OCI-LY7 (cell line): ENCODE measurements around the gene IZUMO4. TPM values are rescaled to one million over a fixed set of nuclear protein-coding genes. Genes with fewer than 3 reads are reported as not detected.
A peak's percentile ranks its signal among the peaks of the same experiment; 100 is the strongest.

Experiments
- BruUV-seq: library from RNA; stranded (reverse); fragments of 400-500 nt; replicated peaks from 2 replicates; lab custom pipeline; 2021; lab: Mats Ljungman, UMichigan
- CTCF ChIA-PET: fragments of 300-600 bp; sonication (Branson Sonifier 250); formaldehyde crosslinking; loops from one replicate; lab custom pipeline; 2022; ENCODE audit warnings: antibody characterized with exemption; ENCODE audit not compliant: unreplicated experiment; lab: Charles Lee
- POLR2A ChIA-PET: fragments of 300-600 bp; sonication (Branson Sonifier 250); formaldehyde crosslinking; loops from one replicate; lab custom pipeline; 2022; ENCODE audit warnings: antibody characterized with exemption; lab: Charles Lee
- DNase-seq: peaks from one replicate; pipeline ENCODE4 v3.0.0-alpha.2; 2015; ENCODE audit warnings: low spot score
- H2AFZ ChIP-seq: fragments of 200-600 bp; sonication (generic), shearing (Covaris generic); 2 replicates; pipeline ENCODE4 v1.6.1; 2014; ENCODE audit warnings: mild to moderate bottlenecking, antibody characterized with exemption, low read length, moderate library complexity
- H3K27ac ChIP-seq: fragments of 200-600 bp; sonication (generic); 2 replicates; pipeline ENCODE4 v1.5.1; 2014; ENCODE audit warnings: mixed run types, low read depth, mild to moderate bottlenecking, moderate library complexity, low read length, inconsistent platforms; ENCODE audit not compliant: poor library complexity, severe bottlenecking
- H3K36me3 ChIP-seq: fragments of 200-600 bp; sonication (generic); 2 replicates; pipeline ENCODE4 v1.6.1; 2014; ENCODE audit warnings: mild to moderate bottlenecking, antibody characterized with exemption, low read length, moderate library complexity, mixed read lengths; ENCODE audit not compliant: insufficient read depth
- H3K4me1 ChIP-seq: fragments of 200-600 bp; sonication (generic); 2 replicates; pipeline ENCODE4 v1.5.1; 2014; ENCODE audit warnings: mild to moderate bottlenecking, low read length; ENCODE audit not compliant: insufficient read depth, poor library complexity, severe bottlenecking
- H3K4me2 ChIP-seq: fragments of 200-600 bp; sonication (generic); 2 replicates; pipeline ENCODE4 v1.6.1; 2014; ENCODE audit warnings: mild to moderate bottlenecking, low read length
- H3K4me3 ChIP-seq: fragments of 200-600 bp; sonication (generic); 2 replicates; pipeline ENCODE4 v1.5.1; 2014; ENCODE audit warnings: mild to moderate bottlenecking, low read depth, low read length; ENCODE audit not compliant: poor library complexity, severe bottlenecking
- H3K79me2 ChIP-seq: fragments of 200-600 bp; sonication (generic); 2 replicates; pipeline ENCODE4 v1.6.1; 2016; ENCODE audit warnings: low read depth, mild to moderate bottlenecking, low read length, moderate library complexity, mixed read lengths; ENCODE audit not compliant: insufficient read depth
- H3K9me2 ChIP-seq: fragments of 200-600 bp; sonication (generic); 2 replicates; pipeline ENCODE4 v1.6.1; 2016; ENCODE audit warnings: mild to moderate bottlenecking, low read length, mixed read lengths; ENCODE audit not compliant: insufficient read depth
- H3K9me3 ChIP-seq: fragments of 200-600 bp; sonication (generic); 2 replicates; pipeline ENCODE4 v1.6.1; 2014; ENCODE audit warnings: mild to moderate bottlenecking, mixed run types, low read length, mixed read lengths
- H4K20me1 ChIP-seq: fragments of 200-600 bp; sonication (generic); 2 replicates; pipeline ENCODE4 v1.6.1; 2014; ENCODE audit warnings: mild to moderate bottlenecking, antibody characterized with exemption, low read length, moderate library complexity, mixed read lengths; ENCODE audit not compliant: insufficient read depth
- EZH2phosphoT487 ChIP-seq: fragments of 200-600 bp; sonication (generic); IDR thresholded peaks from 2 replicates; pipeline ENCODE4 v1.6.1; 2018; ENCODE audit warnings: low read depth, borderline replicate concordance, mild to moderate bottlenecking, mixed run types, antibody characterized with exemption, low read length, moderate library complexity, mixed read lengths
- intact Hi-C: fragments of 100-400 bp; cut with micrococcal nuclease; formaldehyde crosslinking; loops from one replicate; pipeline ENCODE4 v1.10.0; 2022; ENCODE audit not compliant: unreplicated experiment
- total RNA-seq, 2 experiments: library from RNA; depleted of rRNA in 1 of 2; stranded (reverse); fragments of >200 nt in 1 of 2; shearing (Covaris generic) in 1 of 2; gene quantifications; 2 replicates each; pipeline ENCODE4 v1.2.3, GENCODE V29; 2014 to 2022
- TF ChIP-seq, protein P1 (sequence below): fragments of 200-600 bp; sonication (generic); conservative IDR thresholded peaks from 2 replicates; pipeline ENCODE4 v1.5.1; 2014; ENCODE audit warnings: mild to moderate bottlenecking, antibody characterized with exemption, low read length, moderate library complexity, mixed read lengths

IZUMO4 gene
- total RNA-seq, 2 experiments from 2014 or later = 7.3 to 12.9 TPM

DNA sequence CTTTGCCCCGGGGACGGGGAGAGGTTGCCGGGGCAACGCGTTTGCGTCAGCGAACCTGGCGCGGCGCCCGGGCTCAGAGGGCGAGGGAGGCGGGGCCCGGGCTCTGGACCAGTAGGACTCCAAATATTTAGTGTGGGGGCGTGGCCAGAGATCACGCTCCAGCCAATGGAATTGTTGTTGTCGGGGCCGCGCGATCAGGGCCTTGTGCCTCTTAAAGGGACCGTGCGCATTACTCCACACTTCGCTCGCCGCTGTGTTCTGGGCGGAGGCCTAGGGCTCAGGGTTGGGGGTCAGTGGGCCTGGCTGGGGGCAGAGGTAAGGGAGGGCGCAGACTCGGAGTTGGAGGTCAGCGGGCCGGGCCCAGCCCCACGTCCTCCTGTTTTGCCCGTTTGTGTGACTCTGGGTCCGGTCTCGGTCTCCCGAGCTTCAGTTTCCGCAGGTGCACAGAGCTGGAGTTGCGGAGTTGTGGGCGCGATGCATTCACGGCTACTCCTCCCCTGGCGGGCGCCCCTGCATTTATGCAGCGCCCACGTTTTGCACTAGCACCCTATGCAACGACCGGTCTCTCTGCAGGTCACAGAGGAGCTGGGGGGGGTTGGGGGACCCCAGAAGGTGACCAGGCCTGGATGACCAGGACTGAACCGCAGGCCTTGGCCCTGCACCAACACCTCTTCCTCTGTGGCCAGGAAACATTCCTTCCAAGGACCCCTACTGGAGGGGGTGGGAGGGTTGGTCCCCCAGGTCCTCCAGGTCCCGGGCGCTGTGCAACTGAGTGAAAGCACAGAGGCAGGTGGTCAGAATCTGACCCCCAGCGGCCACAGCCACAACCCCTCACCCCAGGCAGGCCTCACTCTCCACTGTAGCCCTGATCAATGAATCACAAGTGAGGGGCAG, 35.0 kb upstream of the IZUMO4 start:
- Histone ChIP-seq H3K4me2 (peak overlapping the region; percentile 96), H4K20me1 (no peaks in the 10 kb centered on the region), H2AFZ (peak overlapping the region; percentile 25; the same call in 1 of the 2 replicates), H3K9me3 (no peaks in the 10 kb centered on the region), H3K9me2 (no peaks in the 10 kb centered on the region), H3K4me1 (peaks cover 65% of the 10 kb centered on the region), H3K79me2 (no peaks in the 10 kb centered on the region; the same call in 1 of the 2 replicates), H3K4me3 (peak overlapping the region; percentile 80), H3K36me3 (no peaks in the 10 kb centered on the region), H3K27ac (peak overlapping the region; percentile 73)
- ChIA-PET CTCF (no interaction called here), POLR2A (interaction anchor here (1.0 to 1.6 kb wide), 2 partner anchors 9 to 19 kb away, joined by 3 to 4 read pairs; no protein-coding TSS in a partner anchor)
- BruUV-seq = no TSS peak
- TF ChIP-seq, protein P1, sequence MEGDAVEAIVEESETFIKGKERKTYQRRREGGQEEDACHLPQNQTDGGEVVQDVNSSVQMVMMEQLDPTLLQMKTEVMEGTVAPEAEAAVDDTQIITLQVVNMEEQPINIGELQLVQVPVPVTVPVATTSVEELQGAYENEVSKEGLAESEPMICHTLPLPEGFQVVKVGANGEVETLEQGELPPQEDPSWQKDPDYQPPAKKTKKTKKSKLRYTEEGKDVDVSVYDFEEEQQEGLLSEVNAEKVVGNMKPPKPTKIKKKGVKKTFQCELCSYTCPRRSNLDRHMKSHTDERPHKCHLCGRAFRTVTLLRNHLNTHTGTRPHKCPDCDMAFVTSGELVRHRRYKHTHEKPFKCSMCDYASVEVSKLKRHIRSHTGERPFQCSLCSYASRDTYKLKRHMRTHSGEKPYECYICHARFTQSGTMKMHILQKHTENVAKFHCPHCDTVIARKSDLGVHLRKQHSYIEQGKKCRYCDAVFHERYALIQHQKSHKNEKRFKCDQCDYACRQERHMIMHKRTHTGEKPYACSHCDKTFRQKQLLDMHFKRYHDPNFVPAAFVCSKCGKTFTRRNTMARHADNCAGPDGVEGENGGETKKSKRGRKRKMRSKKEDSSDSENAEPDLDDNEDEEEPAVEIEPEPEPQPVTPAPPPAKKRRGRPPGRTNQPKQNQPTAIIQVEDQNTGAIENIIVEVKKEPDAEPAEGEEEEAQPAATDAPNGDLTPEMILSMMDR = 0 out of 2 replicates have a peak, but pooled peaks have one; percentile 27
- TF ChIP-seq EZH2phosphoT487 = no peak
- intact Hi-C loops = loop anchor here (2.0 kb wide), 1 partner anchor 23 kb away; no protein-coding TSS in a partner anchor
- DNase-seq = peak; percentile 100

DNA sequence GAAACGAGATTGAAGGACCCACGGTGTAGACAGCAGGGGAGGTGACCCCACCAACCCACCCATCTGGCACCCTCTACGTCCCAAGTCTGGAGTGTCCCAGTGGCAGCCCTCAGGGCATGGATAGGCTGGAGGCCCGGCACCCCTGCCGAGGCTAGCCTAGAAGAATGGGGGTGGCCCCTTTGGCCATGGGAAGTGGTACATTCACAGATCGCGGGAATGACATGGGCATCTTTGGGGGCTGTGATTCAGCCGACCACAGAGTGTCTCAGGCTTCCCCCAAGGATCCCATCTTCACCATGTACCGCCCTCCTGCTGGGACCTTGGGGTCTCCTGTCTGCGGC, 34.4 kb upstream of the IZUMO4 start:
- Histone ChIP-seq H3K36me3 (no peaks in the 10 kb centered on the region), H3K9me3 (no peaks in the 10 kb centered on the region), H3K4me2 (peak overlapping the region; percentile 91), H3K4me3 (peak overlapping the region; percentile 80), H3K27ac (peak overlapping the region; percentile 66), H4K20me1 (no peaks in the 10 kb centered on the region), H2AFZ (no peak overlapping the region; the same call in 1 of the 2 replicates), H3K79me2 (no peaks in the 10 kb centered on the region; the same call in 1 of the 2 replicates), H3K9me2 (no peaks in the 10 kb centered on the region), H3K4me1 (peaks cover 64% of the 10 kb centered on the region)
- no peak for DNase-seq
- no TSS peak for BruUV-seq
- POLR2A ChIA-PET = interaction anchor here (1.0 to 1.6 kb wide), 2 partner anchors 10 to 20 kb away, joined by 3 to 4 read pairs; no protein-coding TSS in a partner anchor
- CTCF ChIA-PET = no interaction called here
- TF ChIP-seq EZH2phosphoT487 = no peak
- TF ChIP-seq, protein P1 = no peak
- intact Hi-C loops = no loop called here
